GM23248 (cell line): ENCODE data around the gene LMO3. TPM values are rescaled to one million over a fixed set of nuclear protein-coding genes. Genes with fewer than 3 reads are reported as not detected.

ENCODE experiments used
- DNase-seq: peaks from one replicate; pipeline ENCODE4 v3.0.0-alpha.2; 2015
- H2AFZ ChIP-seq: fragments of 200-600 bp; sonication (generic); 2 replicates; pipeline ENCODE4 v1.6.1; 2016; ENCODE audit warnings: antibody characterized with exemption
- H3F3A ChIP-seq: fragments of 200-600 bp; sonication (generic); 2 replicates; pipeline ENCODE4 v1.6.1; 2016; ENCODE audit warnings: mild to moderate bottlenecking, antibody characterized with exemption, mixed run types; ENCODE audit not compliant: insufficient read depth
- H3K27ac ChIP-seq: fragments of 200-600 bp; sonication (generic); 2 replicates; pipeline ENCODE4 v1.5.1; 2016; ENCODE audit warnings: mild to moderate bottlenecking
- H3K27me3 ChIP-seq: fragments of 200-600 bp; sonication (generic); replicated peaks from 2 replicates; pipeline ENCODE4 v1.6.1; 2016; ENCODE audit warnings: mild to moderate bottlenecking; ENCODE audit not compliant: insufficient read depth
- H3K36me3 ChIP-seq: fragments of 200-600 bp; sonication (generic); 2 replicates; pipeline ENCODE4 v1.6.1; 2016; ENCODE audit warnings: low read depth, mild to moderate bottlenecking
- H3K4me1 ChIP-seq: fragments of 200-600 bp; sonication (generic); 2 replicates; pipeline ENCODE4 v1.6.1; 2016; ENCODE audit warnings: mild to moderate bottlenecking; ENCODE audit not compliant: insufficient read depth
- H3K4me2 ChIP-seq: fragments of 200-600 bp; sonication (generic); one replicate; pipeline ENCODE4 v1.6.1; 2016; ENCODE audit warnings: mild to moderate bottlenecking; ENCODE audit not compliant: unreplicated experiment
- H3K4me3 ChIP-seq: fragments of 200-600 bp; sonication (generic); 2 replicates; pipeline ENCODE4 v1.5.1; 2016; ENCODE audit warnings: mild to moderate bottlenecking
- H3K79me2 ChIP-seq: fragments of 200-600 bp; sonication (generic); 2 replicates; pipeline ENCODE4 v1.6.1; 2016; ENCODE audit warnings: mild to moderate bottlenecking; ENCODE audit not compliant: insufficient read depth
- H3K9ac ChIP-seq: fragments of 200-600 bp; sonication (generic); 2 replicates; pipeline ENCODE4 v1.6.1; 2016; ENCODE audit warnings: mild to moderate bottlenecking
- H3K9me2 ChIP-seq: fragments of 200-600 bp; sonication (generic); 2 replicates; pipeline ENCODE4 v1.6.1; 2016; ENCODE audit warnings: mixed run types, mild to moderate bottlenecking, moderate library complexity; ENCODE audit not compliant: insufficient read depth
- H3K9me3 ChIP-seq: fragments of 200-600 bp; sonication (generic); one replicate; pipeline ENCODE4 v1.6.1; 2017; ENCODE audit warnings: low read depth
- H4K20me1 ChIP-seq: fragments of 200-600 bp; sonication (generic); 2 replicates; pipeline ENCODE4 v1.6.0; 2016; ENCODE audit not compliant: insufficient read depth
- EZH2 ChIP-seq: fragments of 200-600 bp; sonication (generic); IDR thresholded peaks from 2 replicates; pipeline ENCODE4 v1.6.1; 2018; ENCODE audit warnings: antibody characterized with exemption, mild to moderate bottlenecking; ENCODE audit not compliant: insufficient read depth, poor library complexity, severe bottlenecking
- EZH2phosphoT487 ChIP-seq: fragments of 200-600 bp; sonication (generic); IDR thresholded peaks from 2 replicates; pipeline ENCODE4 v1.6.1; 2018; ENCODE audit warnings: antibody characterized with exemption, moderate library complexity, mild to moderate bottlenecking, low read depth; ENCODE audit not compliant: insufficient read depth
- WGBS, 2 experiments: methylation state at CpG; one replicate each; pipeline ENCODE4 v1.1.6; 2015 to 2017; ENCODE audit warnings: low lambda C conversion rate in 2 of 2, low coverage in 1 of 2; ENCODE audit errors: missing lambda C conversion rate in 2 of 2; 5-methylcytosine and 5-hydroxymethylcytosine counted together
- in situ Hi-C: fragments of 300-500 bp; cut with MboI; formaldehyde crosslinking; loops from 2 replicates; pipeline ENCODE4 v1.15.0; 2020
- polyA plus RNA-seq: library from polyadenylated mRNA; unstranded; fragments of >200 nt; fragmentation: Nextera tagmentation; extraction: Ambion mirVana; gene quantifications from 2 replicates; pipeline ENCODE4 v1.2.1, GENCODE V29; 2016
- total RNA-seq: library from RNA; depleted of rRNA; stranded (reverse); fragments of >200 nt; shearing (Covaris generic); gene quantifications from 2 replicates; pipeline ENCODE4 v1.2.3, GENCODE V29; 2014; rRNA removed

LMO3 gene
- total RNA-seq (not detected in 2 replicates), polyA plus RNA-seq (0.27 and 0.38 TPM in 2 replicates)

DNA sequence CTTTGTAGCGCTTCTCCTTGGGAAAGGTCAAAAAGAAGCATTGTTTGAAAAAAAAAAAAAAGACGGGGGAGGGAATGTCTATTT is at the start of gene LMO3:
Gene LMO3, minus strand, starts transcription at position 46 of the 84 bp plus-strand sequence. CDS start 5,302 bp downstream, outside the sequence.
- Histone ChIP-seq H2AFZ (peak within 1 kb of the TSS; percentile 90), H3K9ac (peak within 1 kb of the TSS; percentile 53), H3K27me3 (no peaks in the 10 kb centered on the region), H3K4me1 (0 out of 2 replicates have a peak, but pooled peaks cover 5% of the 10 kb centered on the region), H3K27ac (no peak within 1 kb of the TSS), H3K4me3 (peak within 1 kb of the TSS; percentile 83), H3K79me2 (no peaks in the 10 kb centered on the region), H3K9me3 (no peaks in the 10 kb centered on the region), H4K20me1 (no peaks in the 10 kb centered on the region), H3K4me2 (peak within 1 kb of the TSS; percentile 99), H3K36me3 (no peaks in the 10 kb centered on the region), H3K9me2 (no peaks in the 10 kb centered on the region), H3F3A (0 out of 2 replicates have a peak, but pooled peaks cover 5% of the 10 kb centered on the region)
- 0% methylated on average over 2 of the region's 2 CpGs for WGBS, 2 experiments
- DNase-seq = no peak
- in situ Hi-C loops = no loop called here
- TF ChIP-seq EZH2 (no peak), EZH2phosphoT487 (no peak)

DNA sequence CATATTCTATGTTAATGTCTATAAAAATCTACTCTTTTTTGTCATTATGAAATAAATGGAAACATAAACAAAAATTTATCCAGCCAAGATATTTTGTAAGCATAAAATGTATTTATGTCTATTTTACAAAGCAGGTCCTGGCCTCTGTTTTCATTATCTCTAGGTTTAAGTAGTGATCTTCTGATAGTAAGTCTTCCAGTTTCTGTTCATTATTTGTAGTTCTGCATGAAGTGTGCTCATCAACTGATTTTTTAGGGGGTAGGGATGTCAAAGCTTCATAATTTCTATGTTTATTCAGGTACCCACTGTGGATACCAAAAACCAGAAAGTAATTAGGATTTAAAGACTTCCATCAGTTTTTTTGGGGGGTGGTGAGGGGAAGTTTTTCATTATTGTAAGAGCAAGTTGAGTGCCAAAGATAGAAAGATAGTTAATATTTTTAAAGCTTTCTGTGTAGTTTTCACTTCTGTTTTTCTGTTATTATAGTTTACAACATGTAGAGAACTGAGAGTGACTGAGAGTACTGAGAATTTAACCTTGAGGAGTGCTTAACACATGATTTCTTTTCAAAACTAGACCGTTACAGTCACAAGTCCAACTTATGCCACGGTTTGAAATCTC is 30.6 kb upstream of the LMO3 start:
- no peak overlapping the region for H3K9ac ChIP-seq
- 57 to 58% methylated on average over 2 of the region's 2 CpGs for WGBS, 2 experiments
- H3F3A ChIP-seq = no peaks in the 10 kb centered on the region
- DNase-seq = no peak
- H4K20me1 ChIP-seq = no peaks in the 10 kb centered on the region
- no peaks in the 10 kb centered on the region for H3K36me3 ChIP-seq
- no peaks in the 10 kb centered on the region for H3K79me2 ChIP-seq
- no peak overlapping the region for H2AFZ ChIP-seq
- no peak overlapping the region for H3K4me3 ChIP-seq
- no peaks in the 10 kb centered on the region for H3K9me3 ChIP-seq
- H3K27ac ChIP-seq = no peak overlapping the region
- in situ Hi-C loops = no loop called here
- H3K9me2 ChIP-seq = no peaks in the 10 kb centered on the region
- TF ChIP-seq EZH2 (no peak), EZH2phosphoT487 (no peak)
- no peaks in the 10 kb centered on the region for H3K27me3 ChIP-seq
- no peak overlapping the region for H3K4me2 ChIP-seq
- no peaks in the 10 kb centered on the region for H3K4me1 ChIP-seq

DNA sequence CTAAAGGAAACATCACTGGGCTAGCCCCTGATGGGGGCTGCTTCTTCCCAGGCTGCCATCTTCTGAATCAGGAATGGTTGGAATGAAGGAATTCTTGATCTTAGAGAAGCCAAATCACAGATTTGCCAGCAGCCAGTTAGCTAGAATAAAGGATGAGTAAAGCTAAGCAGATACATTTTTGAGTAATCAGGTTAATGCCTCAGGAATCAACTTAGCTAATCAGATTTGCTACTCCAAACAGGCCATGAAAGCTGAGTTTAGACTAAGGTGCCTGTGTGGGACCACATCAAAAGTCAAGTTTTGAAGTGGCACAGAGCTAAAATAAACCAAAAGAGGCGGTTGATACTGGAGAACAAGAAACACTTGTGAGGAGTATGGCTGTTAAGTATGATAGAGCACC is 28.8 kb upstream of the LMO3 start:
- no peaks in the 10 kb centered on the region for H3K9me3 ChIP-seq
- no peak overlapping the region for H3K9ac ChIP-seq
- no peak overlapping the region for H3K27ac ChIP-seq
- H4K20me1 ChIP-seq = no peaks in the 10 kb centered on the region
- H3K79me2 ChIP-seq = no peaks in the 10 kb centered on the region
- H3K9me2 ChIP-seq = no peaks in the 10 kb centered on the region
- H3K4me2 ChIP-seq = no peak overlapping the region
- H2AFZ ChIP-seq = no peak overlapping the region
- in situ Hi-C loops = no loop called here
- no peaks in the 10 kb centered on the region for H3K27me3 ChIP-seq
- no peak overlapping the region for H3K4me3 ChIP-seq
- 94 to 95% methylated on average over 1 of the region's 1 CpG for WGBS, 2 experiments
- TF ChIP-seq EZH2 (no peak), EZH2phosphoT487 (no peak)
- no peaks in the 10 kb centered on the region for H3F3A ChIP-seq
- H3K4me1 ChIP-seq = no peaks in the 10 kb centered on the region
- no peaks in the 10 kb centered on the region for H3K36me3 ChIP-seq
- no peak for DNase-seq

DNA sequence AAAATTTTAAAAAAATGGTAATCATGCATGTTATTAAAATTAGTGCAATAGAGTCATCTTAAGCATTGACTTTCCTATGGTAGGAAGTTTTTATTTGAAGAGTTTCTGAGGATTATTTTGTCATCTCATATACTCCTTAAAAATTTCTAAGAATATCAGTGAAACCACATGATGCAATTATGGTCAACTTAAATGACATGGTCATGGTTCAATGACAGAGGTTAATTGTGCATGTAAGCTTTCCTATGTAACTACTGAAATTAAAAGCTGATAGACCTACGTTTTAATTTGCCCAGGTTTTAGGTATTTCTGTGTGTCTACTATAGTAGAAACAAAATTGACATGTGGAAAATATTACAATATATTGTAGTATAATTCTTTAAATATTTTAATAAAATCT is 21.0 kb upstream of the LMO3 start:
- no peak overlapping the region for H3K4me2 ChIP-seq
- 11 to 18% methylated on average over 1 of the region's 1 CpG for WGBS, 2 experiments
- no peaks in the 10 kb centered on the region for H3K27me3 ChIP-seq
- no peak for DNase-seq
- no peak overlapping the region for H3K27ac ChIP-seq
- H3K9ac ChIP-seq = no peak overlapping the region
- TF ChIP-seq EZH2phosphoT487 = no peak
- TF ChIP-seq EZH2 = no peak
- no peaks in the 10 kb centered on the region for H3F3A ChIP-seq
- H3K4me3 ChIP-seq = no peak overlapping the region
- H3K9me2 ChIP-seq = no peaks in the 10 kb centered on the region
- no peaks in the 10 kb centered on the region for H3K4me1 ChIP-seq
- H3K79me2 ChIP-seq = no peaks in the 10 kb centered on the region
- in situ Hi-C loops = no loop called here
- no peaks in the 10 kb centered on the region for H3K36me3 ChIP-seq
- H3K9me3 ChIP-seq = no peaks in the 10 kb centered on the region
- no peaks in the 10 kb centered on the region for H4K20me1 ChIP-seq
- no peak overlapping the region for H2AFZ ChIP-seq

DNA sequence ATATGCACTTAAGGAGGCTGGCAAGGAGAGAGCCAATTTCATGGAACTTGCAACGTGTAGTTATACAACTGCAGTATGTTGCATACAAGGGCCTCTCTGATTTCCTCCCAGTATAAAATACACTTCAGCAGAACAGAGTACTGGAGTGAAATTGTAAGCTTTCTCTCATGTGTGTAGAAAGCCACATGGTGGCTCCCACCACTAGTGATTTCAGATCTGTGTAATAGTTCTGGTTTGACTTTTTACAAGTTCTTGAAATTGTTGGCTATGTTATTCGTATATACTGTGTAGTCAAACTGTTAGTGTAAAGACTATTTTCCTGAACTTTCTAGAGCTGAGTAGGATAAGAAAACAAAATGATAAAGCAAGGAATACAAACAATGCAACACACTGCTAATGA is 16.4 kb upstream of the LMO3 start:
- Histone ChIP-seq H3K36me3 (no peaks in the 10 kb centered on the region), H3K27me3 (no peaks in the 10 kb centered on the region), H3K4me1 (no peaks in the 10 kb centered on the region), H4K20me1 (no peaks in the 10 kb centered on the region), H3F3A (no peaks in the 10 kb centered on the region), H3K9me2 (no peaks in the 10 kb centered on the region), H3K9me3 (no peaks in the 10 kb centered on the region), H3K27ac (no peak overlapping the region), H2AFZ (no peak overlapping the region), H3K4me2 (no peak overlapping the region), H3K79me2 (no peaks in the 10 kb centered on the region), H3K9ac (no peak overlapping the region), H3K4me3 (no peak overlapping the region)
- 34 to 45% methylated on average over 2 of the region's 2 CpGs for WGBS, 2 experiments
- TF ChIP-seq EZH2 (no peak), EZH2phosphoT487 (no peak)
- in situ Hi-C loops = no loop called here
- DNase-seq = no peak
